ENCODE measurements around the gene ITGA1. TPM values are rescaled to one million over a fixed set of nuclear protein-coding genes. Genes with fewer than 3 reads are reported as not detected.
A peak's percentile ranks its signal among the peaks of the same experiment; 100 is the strongest.

ITGA1 gene
- total and polyA plus RNA-seq, 2 of the 8 experiments (the other 6 are each of a cell fraction or from before 2014, with no cell fraction given): 2.3 to 9.0 TPM

DNA sequence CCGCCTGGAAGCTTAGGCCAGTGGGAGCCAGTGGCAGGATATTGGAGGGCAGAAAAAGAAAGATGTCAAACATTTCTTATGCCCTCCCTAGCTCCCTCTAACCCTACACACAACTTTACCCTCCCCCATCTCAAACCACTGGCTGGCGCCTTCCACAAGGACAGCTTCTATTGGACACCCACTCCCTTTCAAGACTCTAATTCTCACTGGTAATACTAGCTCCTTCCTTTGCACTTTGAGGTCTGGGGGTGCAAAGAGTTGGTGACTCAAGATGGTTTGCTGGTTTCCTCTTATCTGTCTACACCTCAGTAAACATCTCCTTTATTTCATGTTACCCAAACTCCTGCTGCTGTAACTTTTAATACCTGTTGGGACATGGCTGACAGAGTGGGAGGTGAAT is 11.6 kb upstream of the ITGA1 start:
- Histone ChIP-seq H3K27ac (ENCODE audit: low read depth, low read length) (no peak overlapping the region), H3K4me2 (ENCODE audit: insufficient read depth in 1 of 2, low read depth in 2 of 2, low read length in 2 of 2) (no peak overlapping the region), H2BK12ac (ENCODE audit: low read depth, low read length) (no peak overlapping the region), H3K4me3 (ENCODE audit: extremely low read depth in 1 of 4, insufficient read depth in 2 of 4, low read depth in 3 of 4, low read length in 4 of 4) (no peak overlapping the region), H3K36me3 (ENCODE audit: control insufficient read depth in 2 of 4, insufficient read depth in 4 of 4, low read length in 3 of 4) (no peaks in the 10 kb centered on the region), H3K23ac (ENCODE audit: insufficient read length) (no peak overlapping the region), H4K91ac (replicated peaks; ENCODE audit: insufficient read length, low read length) (no peak overlapping the region), H4K5ac (ENCODE audit: insufficient read length, low read depth, low read length) (no peak overlapping the region), H3K79me1 (ENCODE audit: low read depth, low read length) (no peaks in the 10 kb centered on the region), H3K18ac (ENCODE audit: extremely low read depth, low read length) (no peak overlapping the region), H3K14ac (ENCODE audit: insufficient read length) (no peak overlapping the region), H4K20me1 (replicated peaks in 1 of 2; ENCODE audit: control insufficient read depth in 1 of 2, insufficient read depth in 2 of 2, low read length in 2 of 2) (no peaks in the 10 kb centered on the region), H3K79me2 (ENCODE audit: control insufficient read depth in 1 of 2, insufficient read depth in 2 of 2, low read length in 2 of 2) (no peaks in the 10 kb centered on the region), H2AK5ac (ENCODE audit: low read depth, low read length) (no peak overlapping the region), H3K4me1 (replicated peaks in 1 of 4; ENCODE audit: control insufficient read depth in 3 of 4, insufficient read depth in 4 of 4, low read length in 3 of 4) (peaks cover 0 to 3% (median 0%) of the 10 kb centered on the region in 4 experiments; a peak in 1 of 7 replicates), H2BK120ac (replicated peaks; ENCODE audit: low read depth, low read length) (no peak overlapping the region), H3K9me3 (ENCODE audit: insufficient read depth in 2 of 2, low read depth in 1 of 2, low read length in 1 of 2) (no peaks in the 10 kb centered on the region), H2BK20ac (ENCODE audit: low read length) (no peak overlapping the region), H3K4ac (replicated peaks; ENCODE audit: insufficient read length, low read depth, low read length) (no peak overlapping the region), H3K56ac (replicated peaks; ENCODE audit: insufficient read length, low read depth, low read length) (no peak overlapping the region), H3K9ac (replicated peaks in 1 of 4; ENCODE audit: extremely low read depth in 1 of 4, low read depth in 3 of 4, low read length in 3 of 4) (no peak overlapping the region), H2BK5ac (ENCODE audit: low read depth, low read length) (no peak overlapping the region), H2BK15ac (ENCODE audit: low read length) (no peak overlapping the region), H4K8ac (ENCODE audit: extremely low read depth, insufficient read depth, low read length) (no peak overlapping the region), H2AFZ (ENCODE audit: low read length) (peak overlapping the region; percentile 50; the same call in 1 of the 2 replicates), H3K27me3 (replicated peaks in 1 of 4; ENCODE audit: control insufficient read depth in 3 of 4, extremely low read depth in 1 of 4, insufficient read depth in 3 of 4, low read length in 3 of 4) (no peaks in the 10 kb centered on the region), H3K23me2 (ENCODE audit: low read depth, low read length) (no peaks in the 10 kb centered on the region)
- ChIA-PET POLR2A (ENCODE audit: partially characterized antibody) (interaction anchor here (1.5 kb wide), 1 partner anchor 23 kb away, joined by 3 read pairs; no protein-coding TSS in a partner anchor), CTCF (ENCODE audit: partially characterized antibody) (interaction anchor here (0.8 to 1.1 kb wide), 2 partner anchors 8 to 15 kb away, joined by 3 read pairs; no protein-coding TSS in a partner anchor)
- 88% methylated on average over 2 of the region's 2 CpGs; no CpG with 5 or more reads in 1 of the 2 experiments for WGBS, 2 experiments (ENCODE audit: extremely low coverage in 1 of 2, insufficient coverage in 1 of 2, insufficient read length in 1 of 2, insufficient replicate concordance in 2 of 2, low coverage in 1 of 2, low lambda C conversion rate in 2 of 2, missing lambda C conversion rate in 1 of 2)
- TF ChIP-seq SAP30 (IDR thresholded peaks at IDR 0.05; ENCODE audit: insufficient read depth, insufficient replicate concordance, low read length) (no peak), NRF1 (IDR thresholded peaks at IDR 0.05; ENCODE audit: low read depth, low read length) (no peak), ZNF274 (IDR thresholded peaks at IDR 0.05; ENCODE audit: borderline replicate concordance, extremely low read depth, low read length) (no peak), FOSL1 (IDR thresholded peaks at IDR 0.05; ENCODE audit: insufficient read depth, low read depth, low read length) (no peak), JUN (IDR thresholded peaks at IDR 0.05; ENCODE audit: low read depth, low read length) (no peak), RFX5 (IDR thresholded peaks at IDR 0.05; ENCODE audit: borderline replicate concordance, low read depth, low read length) (no peak), BACH1 (IDR thresholded peaks at IDR 0.05; ENCODE audit: low read length) (no peak), KDM5A (IDR thresholded peaks at IDR 0.05; ENCODE audit: low read length) (no peak), SIRT6 (IDR thresholded peaks at IDR 0.05; ENCODE audit: low read length) (no peak), HDAC6 (IDR thresholded peaks at IDR 0.05; ENCODE audit: low read depth, low read length) (no peak), POU5F1 (IDR thresholded peaks at IDR 0.05; ENCODE audit: low read depth, low read length) (no peak), TAF7 (optimal IDR thresholded peaks at IDR 0.05; ENCODE audit: borderline replicate concordance, low read depth, low read length) (no peak), YY1 (IDR thresholded peaks at IDR 0.05; ENCODE audit: low read depth, low read length) (no peak), CTBP2 (IDR thresholded peaks at IDR 0.05; ENCODE audit: borderline replicate concordance, insufficient read depth, insufficient read length, low read length) (no peak)
- DNase-seq (ENCODE audit: low read depth in 1 of 2, low spot score in 2 of 2) (no peak), FAIRE-seq (no peak)
